Endothelial cell of umbilical vein (primary cell): ENCODE data around the gene STOML3. TPM values are rescaled to one million over a fixed set of nuclear protein-coding genes. Genes with fewer than 3 reads are reported as not detected.
A peak's percentile ranks its signal among the peaks of the same experiment; 100 is the strongest.

Source experiments
- BruUV-seq: library from RNA; stranded (reverse); fragments of 400-500 nt; replicated peaks from 2 replicates; lab custom pipeline; 2021; lab: Mats Ljungman, UMichigan
- CTCF ChIA-PET: fragments of 300-600, 350-600 bp; sonication (Branson Sonifier 250); formaldehyde crosslinking; loops from one replicate; lab custom pipeline; 2021; ENCODE audit warnings: antibody characterized with exemption, inconsistent platforms; lab: Charles Lee
- POLR2A ChIA-PET: fragments of 300-600, 350-600 bp; sonication (Branson Sonifier 250); formaldehyde crosslinking; loops from one replicate; lab custom pipeline; 2021; ENCODE audit warnings: antibody characterized with exemption, inconsistent platforms; lab: Charles Lee
- DNase-seq: peaks from one replicate; pipeline ENCODE4 v3.0.0-alpha.2; 2011; ENCODE audit warnings: low read depth, low spot score
- FAIRE-seq: peaks from 2 replicates; lab custom pipeline; 2011; peaks lifted over from hg19 to GRCh38; lab: Jason Lieb, UNC
- H2AFZ ChIP-seq: 2 replicates; pipeline ENCODE4 v1.6.0; 2012; ENCODE audit warnings: low read depth, low read length, control low read depth, inconsistent platforms
- H3K27ac ChIP-seq: 2 replicates; pipeline ENCODE4 v1.5.1; 2011; ENCODE audit warnings: low read depth, mild to moderate bottlenecking, control low read depth, low read length, moderate library complexity; ENCODE audit not compliant: insufficient read depth
- H3K27me3 ChIP-seq, 2 experiments: 2 replicates each; pipeline versions ENCODE4 v1.6.0 to v1.6.1; 2011; ENCODE audit warnings: low read length in 2 of 2, mixed read lengths in 1 of 2; ENCODE audit not compliant: control insufficient read depth in 2 of 2, insufficient read depth in 2 of 2
- H3K36me3 ChIP-seq, 2 experiments: 2 replicates in 1 of 2; 3 replicates in 1 of 2; pipeline ENCODE4 v1.5.1; 2011; ENCODE audit warnings: low read length in 2 of 2, mild to moderate bottlenecking in 1 of 2, moderate library complexity in 1 of 2; ENCODE audit not compliant: control insufficient read depth in 2 of 2, insufficient read depth in 2 of 2; ENCODE audit errors: extremely low read depth in 1 of 2
- H3K4me1 ChIP-seq: 3 replicates; pipeline ENCODE4 v1.5.1; 2011; ENCODE audit warnings: mild to moderate bottlenecking, low read length; ENCODE audit not compliant: control insufficient read depth, insufficient read depth; ENCODE audit errors: extremely low read depth
- H3K4me2 ChIP-seq: 2 replicates; pipeline ENCODE4 v1.6.1; 2011; ENCODE audit warnings: low read length, control low read depth, mixed read lengths; ENCODE audit not compliant: insufficient read depth
- H3K4me3 ChIP-seq, 3 experiments: fragments of 200-600 bp in 1 of 3; sonication (generic), shearing (Covaris generic) in 1 of 3; replicated peaks in 1 of 3; 2 replicates each; pipeline ENCODE4 v1.5.1; 2011 to 2016; ENCODE audit warnings: control low read depth in 3 of 3, low read length in 3 of 3, mild to moderate bottlenecking in 2 of 3, inconsistent platforms in 1 of 3, low read depth in 1 of 3, moderate library complexity in 1 of 3; ENCODE audit not compliant: insufficient read depth in 1 of 3
- H3K79me2 ChIP-seq: 2 replicates; pipeline ENCODE4 v1.6.0; 2012; ENCODE audit warnings: low read length, inconsistent platforms; ENCODE audit not compliant: control insufficient read depth, insufficient read depth
- H3K9ac ChIP-seq: replicated peaks from 2 replicates; pipeline ENCODE3; 2011; ENCODE audit warnings: low read length, control low read depth; ENCODE audit not compliant: insufficient read depth; ENCODE audit errors: extremely low read depth
- H3K9me1 ChIP-seq: replicated peaks from 3 replicates; pipeline ENCODE4 v1.6.0; 2011; ENCODE audit warnings: mild to moderate bottlenecking, low read length; ENCODE audit not compliant: control insufficient read depth, insufficient read depth; ENCODE audit errors: extremely low read depth
- H3K9me3 ChIP-seq: replicated peaks from 2 replicates; pipeline ENCODE4 v1.5.1; 2012; ENCODE audit warnings: low read length, inconsistent platforms; ENCODE audit not compliant: control insufficient read depth, insufficient read depth
- H4K20me1 ChIP-seq: replicated peaks from 2 replicates; pipeline ENCODE3; 2011; ENCODE audit warnings: mild to moderate bottlenecking, low read length; ENCODE audit not compliant: control insufficient read depth, insufficient read depth; ENCODE audit errors: extremely low read depth
- CTCF ChIP-seq, 2 donors: IDR thresholded peaks; 1 replicate in 1 of 2; 2 replicates in 1 of 2; pipeline ENCODE4 v1.5.1; 2011; ENCODE audit warnings: low read length in 2 of 2, mild to moderate bottlenecking in 2 of 2, moderate library complexity in 2 of 2, control low read depth in 1 of 2, inconsistent platforms in 1 of 2, low read depth in 1 of 2; ENCODE audit not compliant: insufficient read depth in 1 of 2; ENCODE audit errors: extremely low read depth in 1 of 2
- EZH2 ChIP-seq: IDR thresholded peaks from 2 replicates; pipeline ENCODE4 v1.6.1; 2012; ENCODE audit warnings: borderline replicate concordance, low read depth, mild to moderate bottlenecking, moderate library complexity, low read length, inconsistent platforms; ENCODE audit not compliant: severe bottlenecking
- FOS ChIP-seq: IDR thresholded peaks from 2 replicates; pipeline ENCODE4 v1.6.1; 2011; ENCODE audit warnings: mild to moderate bottlenecking, low read length, moderate library complexity, borderline replicate concordance; ENCODE audit not compliant: insufficient read depth
- GATA2 ChIP-seq: IDR thresholded peaks from 2 replicates; pipeline ENCODE4 v1.7.0; 2011; ENCODE audit warnings: low read depth, mild to moderate bottlenecking, moderate library complexity, mixed read lengths, low read length; ENCODE audit not compliant: insufficient read length, insufficient read depth
- JUN ChIP-seq: IDR thresholded peaks from 2 replicates; pipeline ENCODE4 v1.6.1; 2011; ENCODE audit warnings: borderline replicate concordance, low read depth; ENCODE audit not compliant: insufficient read length, insufficient read depth
- MAX ChIP-seq: IDR thresholded peaks from 2 replicates; pipeline ENCODE4 v1.6.1; 2011; ENCODE audit not compliant: insufficient read depth, insufficient read length
- MYC ChIP-seq: IDR thresholded peaks from one replicate; pipeline ENCODE4 v1.6.1; 2011; ENCODE audit warnings: mild to moderate bottlenecking, low read depth, low read length
- POLR2A ChIP-seq: IDR thresholded peaks from 2 replicates; pipeline ENCODE4 v1.6.1; 2012; ENCODE audit warnings: low read depth, mild to moderate bottlenecking, control low read depth, low read length
- POLR2AphosphoS5 ChIP-seq: IDR thresholded peaks from 2 replicates; pipeline ENCODE4 v1.6.1; 2012; ENCODE audit warnings: low read depth, mild to moderate bottlenecking, control low read depth, low read length, moderate library complexity; ENCODE audit not compliant: insufficient read depth
- dilution Hi-C: fragments of 300-500 bp; cut with MboI; formaldehyde crosslinking; loops from one replicate; pipeline ENCODE4 v1.15.0; 2019; ENCODE audit warnings: low sequenced_read_pairs; ENCODE audit not compliant: extremely low pct_ligation_motif_present
- intact Hi-C: fragments of 100-400 bp; cut with micrococcal nuclease; formaldehyde crosslinking; loops from one replicate; pipeline ENCODE4 v1.10.0; 2022
- polyA plus RNA-seq, 4 experiments: library from polyadenylated mRNA; depleted of rRNA in 3 of 4; stranded (reverse) in 3 of 4; unstranded in 1 of 4; fragments of >200 nt; gene quantifications; 2 replicates each; pipeline versions ENCODE4 v1.2.1 to v1.2.3, GENCODE V29; 2011 to 2012; ENCODE audit warnings: missing spikeins in 1 of 4
- total RNA-seq: library from RNA; stranded (reverse); gene quantifications from 2 replicates; pipeline ENCODE4 v1.2.3, GENCODE V29; 2021

The STOML3 gene
- total and polyA plus RNA-seq, 2 donors (not counting 3 experiments of a cell fraction or from before 2014, with no cell fraction given): not detected

- H3K4me3 ChIP-seq: peak overlapping the region; percentile 75 to 98 (median 94)
- H3K36me3 ChIP-seq: peaks cover 0 to 2% of the 10 kb centered on the region in 2 experiments
- peak overlapping the region; percentile 86 for H2AFZ ChIP-seq
- TF ChIP-seq GATA2 (no peak), EZH2 (no peak)
- ChIA-PET CTCF (interaction anchor here (0.9 to 2.6 kb wide), 6 partner anchors 11 to 579 kb away, joined by 3 to 15 read pairs (median 6); no protein-coding TSS in a partner anchor), POLR2A (interaction anchor here (0.6 kb wide), 1 partner anchor 616 kb away, joined by 3 read pairs; no protein-coding TSS in a partner anchor)
- no peak for FAIRE-seq
- H3K4me2 ChIP-seq: peak overlapping the region; percentile 100
- intact Hi-C loops: loop anchor here (5.0 to 10.0 kb wide), 4 partner anchors 377 to 1737 kb away; partner anchors contain the start of genes LHFPL6, MRPS31 and UFM1
- H3K27ac ChIP-seq: peak overlapping the region; percentile 86
- peaks cover 24% of the 10 kb centered on the region for H3K4me1 ChIP-seq
- BruUV-seq: no TSS peak
- dilution Hi-C loops: no loop called here
- H3K9me1 ChIP-seq: no peaks in the 10 kb centered on the region
- no peaks in the 10 kb centered on the region for H3K9me3 ChIP-seq
- no peaks in the 10 kb centered on the region for H3K27me3 ChIP-seq
- DNase-seq: no peak
- peak overlapping the region; percentile 81 for H3K9ac ChIP-seq
- H3K79me2 ChIP-seq: peaks cover 53% of the 10 kb centered on the region
- no peaks in the 10 kb centered on the region for H4K20me1 ChIP-seq
Measured at GRCh38 chr13:39037410-39037879, 46.8 kb upstream of the STOML3 start.

GRCh38 chr13:39036212-39036611 lies 45.6 kb upstream of the STOML3 start:
- Histone ChIP-seq H3K9me3 (no peaks in the 10 kb centered on the region), H3K9ac (peak overlapping the region; percentile 81), H3K36me3 (peaks cover 0 to 2% of the 10 kb centered on the region in 2 experiments), H3K4me2 (peak overlapping the region; percentile 100), H3K27ac (peak overlapping the region; percentile 52), H3K4me1 (peaks cover 24% of the 10 kb centered on the region), H3K4me3 (peak overlapping the region; percentile 75 to 98 (median 94)), H4K20me1 (peaks cover 4% of the 10 kb centered on the region), H2AFZ (peak overlapping the region; percentile 31), H3K79me2 (peaks cover 64% of the 10 kb centered on the region), H3K27me3 (no peaks in the 10 kb centered on the region), H3K9me1 (no peaks in the 10 kb centered on the region)
- dilution Hi-C loops (no loop called here), intact Hi-C loops (loop anchor here (5.0 to 10.0 kb wide), 4 partner anchors 379 to 1739 kb away; partner anchors contain the start of genes LHFPL6, MRPS31 and UFM1)
- DNase-seq (no peak), FAIRE-seq (peak; percentile 77)
- CTCF ChIA-PET: interaction anchor here (1.0 to 2.5 kb wide), 2 partner anchors 576 to 580 kb away, joined by 5 to 13 read pairs; no protein-coding TSS in a partner anchor
- POLR2A ChIA-PET: no interaction called here
- BruUV-seq: no TSS peak
- no peak for TF ChIP-seq JUN
- no peak for TF ChIP-seq GATA2
- TF ChIP-seq EZH2: no peak
- TF ChIP-seq MYC: no peak
- no peak for TF ChIP-seq POLR2A
- TF ChIP-seq FOS: no peak
- TF ChIP-seq MAX: no peak
- TF ChIP-seq POLR2AphosphoS5: no peak
- TF ChIP-seq CTCF (IDR thresholded peaks at IDR 0.05; ENCODE audit: extremely low read depth in 1 of 2, insufficient read depth in 1 of 2, low read depth in 1 of 2, low read length in 2 of 2): no peak
